Stimulated activated CD8-positive, alpha-beta memory T cell treated with anti-CD3 and anti-CD28 coated beads, Interleukin-12 subunit alpha, Interleukin-12 subunit beta, amount 100 ng/mL, for 4 hours (primary cell): Measurements from ENCODE around the gene PRKCB.
"Not testable (repeated sequence)": the region's sequence is repeated elsewhere in the genome, so short reads cannot be mapped to it uniquely, and the experiment has no call there.

Source experiments
- DNase-seq: peaks from one replicate; pipeline ENCODE4 v3.0.0-alpha.2; 2020; ENCODE audit warnings: low read depth

The PRKCB gene

DNA sequence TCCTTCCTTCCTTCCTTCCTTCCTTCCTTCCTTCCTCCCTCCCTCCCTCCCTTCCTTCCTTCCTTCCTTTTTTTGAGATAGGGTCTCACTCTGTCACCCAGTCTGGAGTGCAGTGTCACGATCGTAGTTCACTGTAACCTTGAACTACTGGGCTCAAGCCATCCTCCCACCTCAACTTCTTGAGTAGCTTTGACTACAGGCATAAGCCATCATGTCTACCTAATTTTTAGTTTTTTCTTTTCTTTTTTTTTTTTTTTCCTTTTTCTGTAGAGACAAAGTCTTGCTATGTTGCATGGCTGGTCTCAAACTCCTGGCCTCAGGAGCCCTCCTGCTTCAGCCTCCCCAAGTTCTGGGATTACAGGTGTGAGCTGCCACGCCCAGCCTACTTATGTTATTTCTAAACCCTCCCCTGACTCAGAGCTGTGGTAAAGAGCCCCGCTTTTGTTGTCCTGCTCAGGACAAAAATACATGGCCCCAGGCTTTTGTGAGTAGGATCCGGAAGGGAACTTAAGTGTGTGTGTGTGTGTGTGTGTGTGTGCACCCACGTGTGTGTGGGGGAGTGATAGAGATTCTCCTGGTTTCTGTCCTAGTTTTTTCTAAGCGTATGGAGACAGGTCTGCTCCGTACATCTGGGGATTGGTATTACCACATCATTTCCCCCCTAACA, 67.1 kb downstream of the PRKCB start:
- DNase-seq: no peak

DNA sequence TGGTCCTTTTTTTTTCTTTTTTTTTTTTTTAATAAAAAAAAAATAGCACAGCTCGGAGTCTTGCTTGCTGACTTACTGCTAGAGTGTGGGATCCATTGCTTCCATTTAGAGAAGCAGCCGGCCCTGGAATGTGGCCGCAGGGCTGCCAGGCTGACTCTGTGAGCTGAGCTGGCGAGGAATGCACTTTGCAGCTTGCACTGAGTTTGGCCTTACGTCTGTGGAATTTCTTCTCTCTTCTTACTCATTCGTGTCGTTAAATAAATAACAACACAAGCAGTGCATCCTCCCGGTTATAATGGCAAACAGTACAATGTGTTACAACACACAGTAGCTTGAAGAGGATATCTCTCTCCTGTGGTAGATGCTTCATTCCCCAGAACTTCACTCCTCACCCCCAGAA, 69.2 kb downstream of the PRKCB start:
- no peak for DNase-seq

DNA sequence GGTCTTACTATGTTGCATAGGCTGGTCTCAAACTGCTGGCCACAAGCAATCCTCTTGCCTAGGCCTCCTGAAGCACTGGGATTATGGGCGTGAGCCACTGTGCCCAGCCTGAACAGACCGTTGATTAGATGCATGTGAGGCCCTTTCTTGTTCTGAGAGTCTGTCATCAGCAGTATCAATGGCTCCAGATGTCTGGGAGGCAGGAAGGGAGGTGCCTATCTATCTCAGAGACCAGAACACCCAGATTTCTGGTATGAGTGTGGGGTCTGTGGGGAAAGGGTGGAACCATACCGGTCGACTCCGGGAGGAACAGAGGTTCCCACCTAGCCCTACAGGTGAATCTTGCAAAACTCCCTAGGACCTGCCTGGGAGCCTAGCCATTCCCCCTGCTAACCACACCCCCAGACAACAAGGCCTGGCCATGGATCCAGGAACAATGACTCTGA, 71.7 kb downstream of the PRKCB start:
- DNase-seq: no peak

GRCh38 chr16:23907903-23908302, 72.1 kb downstream of the PRKCB start:
- DNase-seq: no peak

- no peak for DNase-seq
These were observed 73.0 kb downstream of the PRKCB start for GRCh38 chr16:23908790-23909189.

- DNase-seq: no peak
These were observed 74.1 kb downstream of the PRKCB start for GRCh38 chr16:23909792-23910418.

- no peak for DNase-seq
These were observed 79.3 kb downstream of the PRKCB start for GRCh38 chr16:23914946-23915530.

GRCh38 chr16:23916552-23916951, 80.8 kb downstream of the PRKCB start:
- DNase-seq: not testable (repeated sequence)

GRCh38 chr16:23917621-23918020, 81.8 kb downstream of the PRKCB start:
- DNase-seq: no peak

GRCh38 chr16:23920446-23920845, 84.7 kb downstream of the PRKCB start:
- DNase-seq: no peak

GRCh38 chr16:23920899-23921298, 85.1 kb downstream of the PRKCB start:
- no peak for DNase-seq

GRCh38 chr16:23922406-23922805, 86.6 kb downstream of the PRKCB start:
- no peak for DNase-seq

- no peak for DNase-seq
These were observed 88.3 kb downstream of the PRKCB start for GRCh38 chr16:23924128-23924527.

- no peak for DNase-seq
These were observed 92.0 kb downstream of the PRKCB start for GRCh38 chr16:23927796-23928195.

DNA sequence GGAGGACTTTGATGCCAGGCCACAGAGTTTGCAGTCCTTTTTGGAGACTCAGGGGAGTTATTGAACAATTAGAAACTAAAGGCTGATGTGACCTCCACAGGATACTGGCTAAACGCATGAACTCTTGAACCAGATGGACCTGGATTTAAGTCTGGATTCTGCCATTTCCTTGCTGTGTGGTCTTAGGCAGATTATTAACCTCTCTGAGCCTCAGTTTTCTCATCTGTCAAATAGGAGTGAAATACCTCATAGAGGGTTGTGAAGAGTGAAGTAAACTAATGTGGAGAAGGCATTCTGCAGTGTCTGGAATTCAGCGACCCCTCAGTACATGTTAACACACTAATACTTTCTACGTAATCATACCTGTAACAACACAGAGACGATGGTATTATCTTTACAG, 93.5 kb downstream of the PRKCB start:
- DNase-seq: no peak

- DNase-seq: no peak
These were observed 94.1 kb downstream of the PRKCB start for GRCh38 chr16:23929856-23930255.

- DNase-seq: no peak
These were observed 95.0 kb downstream of the PRKCB start for GRCh38 chr16:23930791-23931190.

GRCh38 chr16:23931199-23931598, 95.4 kb downstream of the PRKCB start:
- no peak for DNase-seq

GRCh38 chr16:23933650-23934049, 97.9 kb downstream of the PRKCB start:
- DNase-seq: not testable (repeated sequence)

DNA sequence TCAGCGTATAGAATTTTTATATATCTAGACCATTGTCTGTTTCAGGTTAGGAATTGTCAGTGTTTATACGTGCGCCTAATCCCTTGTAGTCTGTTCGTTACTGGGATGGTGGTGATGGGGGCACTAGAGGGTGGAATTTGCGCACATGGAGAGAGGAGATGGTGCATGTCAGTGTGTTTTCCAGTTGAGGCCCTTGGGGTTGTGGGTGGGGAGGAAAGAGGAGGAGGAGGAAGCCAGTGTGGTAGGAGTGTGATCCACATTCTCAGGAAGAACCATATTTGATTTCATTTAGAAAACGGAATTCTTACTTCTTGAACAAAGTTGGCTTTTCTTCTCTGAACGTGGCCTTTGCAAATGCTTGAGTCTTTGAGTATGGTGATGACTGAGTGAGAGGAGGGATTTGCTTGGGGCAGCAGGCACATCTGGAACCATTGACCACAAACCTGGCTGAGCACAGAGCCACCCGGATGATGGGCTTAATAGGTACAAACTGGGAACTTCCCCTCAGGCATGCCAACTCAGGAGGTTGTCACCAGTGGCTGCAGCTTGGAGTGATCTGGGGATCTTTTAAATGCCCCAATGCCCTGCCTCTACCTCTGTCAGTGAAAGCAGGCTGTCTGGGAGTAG, 98.9 kb downstream of the PRKCB start:
- no peak for DNase-seq

DNA sequence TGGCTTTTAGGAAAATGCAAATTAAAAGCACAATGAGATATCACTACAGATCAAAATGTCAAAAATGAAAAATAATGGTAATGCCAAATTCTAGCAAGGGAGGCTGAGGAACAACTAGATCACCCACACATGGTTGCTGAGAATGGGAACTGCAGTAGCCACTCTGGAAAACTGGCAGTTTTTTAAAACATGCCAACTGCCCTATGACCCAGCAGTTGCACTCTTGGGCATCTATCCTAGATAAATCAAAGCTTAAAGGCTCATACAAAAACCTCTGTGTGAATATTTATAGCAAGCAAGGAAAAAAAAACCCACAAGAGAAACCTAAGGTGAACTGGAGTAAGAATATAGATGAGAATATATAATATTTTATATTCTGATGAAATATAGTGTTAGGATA, 104.3 kb downstream of the PRKCB start:
- DNase-seq: no peak

DNA sequence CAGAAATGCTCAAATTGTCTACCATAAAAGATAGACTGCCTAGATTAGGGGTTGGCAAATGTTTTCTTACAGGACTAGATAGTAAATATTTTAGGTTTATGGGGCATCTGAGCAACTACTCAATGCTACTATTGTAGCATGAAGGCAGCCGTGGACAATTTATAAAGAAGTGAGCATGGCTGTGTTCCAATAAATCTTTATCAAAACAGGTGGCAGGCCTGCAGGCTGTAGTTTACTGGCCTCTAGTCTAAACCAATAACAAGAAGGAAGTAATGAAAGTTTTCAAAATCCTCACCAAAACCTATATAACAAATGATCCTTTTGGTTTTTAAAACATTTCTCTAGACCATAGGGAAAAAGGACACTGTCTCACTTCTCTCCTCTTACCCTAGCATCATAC, 105.2 kb downstream of the PRKCB start:
- no peak for DNase-seq

DNA sequence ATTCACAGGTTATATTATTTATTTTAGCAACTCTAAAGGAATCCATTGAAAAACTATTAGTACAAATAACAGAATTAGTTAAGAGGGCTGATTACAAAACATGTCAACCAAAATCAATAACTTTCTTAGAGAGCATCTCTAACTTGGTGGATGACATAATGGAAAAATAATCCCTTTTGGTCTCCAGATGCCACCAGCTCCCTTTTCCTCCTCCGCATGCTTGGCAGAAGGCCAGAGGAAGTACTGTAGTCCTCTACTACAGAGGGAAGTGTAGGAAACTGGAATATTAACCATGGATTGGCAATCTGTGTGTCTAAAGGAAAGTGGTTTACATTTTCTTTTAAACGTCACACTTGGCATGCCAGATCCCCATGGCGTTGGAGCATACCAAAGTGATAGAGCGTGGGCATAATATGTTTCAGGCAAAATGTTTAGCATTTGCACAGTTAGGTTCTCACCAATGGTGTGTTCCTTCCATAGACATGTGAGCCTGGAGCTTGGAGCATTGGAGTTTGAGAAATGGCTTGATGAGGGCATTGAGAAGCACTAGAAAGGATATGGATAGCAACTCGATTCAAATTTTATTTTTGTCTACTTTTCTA, 106.3 kb downstream of the PRKCB start:
- no peak for DNase-seq
